ENCODE results near the gene AURKAIP1. TPM values are rescaled to one million over a fixed set of nuclear protein-coding genes. Genes with fewer than 3 reads are reported as not detected.
A peak's percentile ranks its signal among the peaks of the same experiment; 100 is the strongest.

Gene AURKAIP1
- total RNA-seq, 5 donors from 2014 or later (not counting 1 experiment from before 2014, with no cell fraction given), result 58.8 to 91.7 (median 86.0) TPM

- Histone ChIP-seq H3K4me3 (ENCODE audit: control insufficient read depth in 1 of 2, extremely low read depth in 1 of 2, low read length in 1 of 2) (no peak overlapping the region), H3K4me1 (ENCODE audit: control insufficient read depth in 1 of 2, extremely low read depth in 1 of 2, insufficient read depth in 2 of 2, low read length in 2 of 2) (no peaks in the 10 kb centered on the region), H3K36me3 (ENCODE audit: control insufficient read depth in 2 of 2, extremely low read depth in 1 of 2, insufficient read depth in 1 of 2, low read length in 1 of 2) (peaks cover 8 to 10% of the 10 kb centered on the region in 2 donors), H3K9me3 (no peaks in the 10 kb centered on the region), H3K27me3 (replicated peaks in 1 of 2; ENCODE audit: control insufficient read depth in 2 of 2, extremely low read depth in 1 of 2, insufficient read depth in 2 of 2, low read length in 1 of 2) (no peaks in the 10 kb centered on the region), H3K27ac (ENCODE audit: low read length) (no peak overlapping the region)
- WGBS (ENCODE audit: insufficient coverage), result 97% methylated on average over 6 of the region's 18 CpGs
- Mint-ChIP-seq H3K9me3 (no peaks in the 10 kb centered on the region), H3K36me3 (peaks cover 10% of the 10 kb centered on the region), H3K27ac (no peak overlapping the region), H3K4me1 (no peaks in the 10 kb centered on the region), H3K27me3 (no peaks in the 10 kb centered on the region), H3K4me3 (no peak overlapping the region)
- DNase-seq (peak in 5 of 35 experiments; percentile 20 to 36 (median 28)), ATAC-seq (replicated peaks in 1 of 4) (peak in 2 of 4 experiments; percentile 38 to 65)
- ChIA-PET CTCF (no interaction called here), POLR2A (no interaction called here)
These were observed 37.2 kb downstream of the AURKAIP1 start for GRCh38 chr1:1337793-1338147.

GRCh38 chr1:1336931-1337792, 37.8 kb downstream of the AURKAIP1 start:
- no peaks in the 10 kb centered on the region for H3K9me3 Mint-ChIP-seq
- DNase-seq (no peak), ATAC-seq (replicated peaks in 1 of 4) (no peak)
- H3K4me3 Mint-ChIP-seq, result no peak overlapping the region
- H3K27me3 Mint-ChIP-seq, result no peaks in the 10 kb centered on the region
- CTCF ChIA-PET, result no interaction called here
- H3K27ac Mint-ChIP-seq, result no peak overlapping the region
- H3K36me3 Mint-ChIP-seq, result peaks cover 10% of the 10 kb centered on the region
- Histone ChIP-seq H3K27me3 (replicated peaks in 1 of 2; ENCODE audit: control insufficient read depth in 2 of 2, extremely low read depth in 1 of 2, insufficient read depth in 2 of 2, low read length in 1 of 2) (no peaks in the 10 kb centered on the region), H3K9me3 (no peaks in the 10 kb centered on the region), H3K27ac (ENCODE audit: low read length) (no peak overlapping the region), H3K4me3 (ENCODE audit: control insufficient read depth in 1 of 2, extremely low read depth in 1 of 2, low read length in 1 of 2) (no peak overlapping the region), H3K4me1 (ENCODE audit: control insufficient read depth in 1 of 2, extremely low read depth in 1 of 2, insufficient read depth in 2 of 2, low read length in 2 of 2) (no peaks in the 10 kb centered on the region), H3K36me3 (ENCODE audit: control insufficient read depth in 2 of 2, extremely low read depth in 1 of 2, insufficient read depth in 1 of 2, low read length in 1 of 2) (peaks cover 8 to 10% of the 10 kb centered on the region in 2 donors)
- WGBS (ENCODE audit: insufficient coverage), result 95% methylated on average over 30 of the region's 32 CpGs
- no peaks in the 10 kb centered on the region for H3K4me1 Mint-ChIP-seq
- POLR2A ChIA-PET, result no interaction called here

- no peak overlapping the region for H3K4me3 Mint-ChIP-seq
- H3K9me3 Mint-ChIP-seq, result no peaks in the 10 kb centered on the region
- WGBS (ENCODE audit: insufficient coverage), result 92% methylated on average over 26 of the region's 26 CpGs
- no peaks in the 10 kb centered on the region for H3K4me1 Mint-ChIP-seq
- Histone ChIP-seq H3K27me3 (replicated peaks in 1 of 2; ENCODE audit: control insufficient read depth in 2 of 2, extremely low read depth in 1 of 2, insufficient read depth in 2 of 2, low read length in 1 of 2) (no peaks in the 10 kb centered on the region), H3K9me3 (no peaks in the 10 kb centered on the region), H3K27ac (ENCODE audit: low read length) (no peak overlapping the region), H3K4me1 (ENCODE audit: control insufficient read depth in 1 of 2, extremely low read depth in 1 of 2, insufficient read depth in 2 of 2, low read length in 2 of 2) (no peaks in the 10 kb centered on the region), H3K4me3 (ENCODE audit: control insufficient read depth in 1 of 2, extremely low read depth in 1 of 2, low read length in 1 of 2) (no peak overlapping the region), H3K36me3 (ENCODE audit: control insufficient read depth in 2 of 2, extremely low read depth in 1 of 2, insufficient read depth in 1 of 2, low read length in 1 of 2) (peaks cover 4 to 10% of the 10 kb centered on the region in 2 donors)
- ChIA-PET CTCF (no interaction called here), POLR2A (no interaction called here)
- H3K27ac Mint-ChIP-seq, result no peak overlapping the region
- H3K36me3 Mint-ChIP-seq, result peaks cover 10% of the 10 kb centered on the region
- no peak for ATAC-seq (replicated peaks in 1 of 4)
- no peaks in the 10 kb centered on the region for H3K27me3 Mint-ChIP-seq
- no peak for DNase-seq
These were observed 38.6 kb downstream of the AURKAIP1 start for GRCh38 chr1:1336446-1336845.

GRCh38 chr1:1335792-1336248, 39.2 kb downstream of the AURKAIP1 start:
- H3K36me3 ChIP-seq (ENCODE audit: control insufficient read depth in 2 of 2, extremely low read depth in 1 of 2, insufficient read depth in 1 of 2, low read length in 1 of 2), result peaks cover 2 to 10% of the 10 kb centered on the region in 2 donors
- no peak for DNase-seq
- Mint-ChIP-seq H3K9me3 (no peaks in the 10 kb centered on the region), H3K27ac (no peak overlapping the region), H3K27me3 (no peaks in the 10 kb centered on the region), H3K4me3 (no peak overlapping the region), H3K36me3 (peaks cover 4% of the 10 kb centered on the region), H3K4me1 (no peaks in the 10 kb centered on the region)
- POLR2A ChIA-PET, result no interaction called here
- CTCF ChIA-PET, result no interaction called here
- H3K4me1 ChIP-seq (ENCODE audit: control insufficient read depth in 1 of 2, extremely low read depth in 1 of 2, insufficient read depth in 2 of 2, low read length in 2 of 2), result no peaks in the 10 kb centered on the region
- no peak overlapping the region for H3K27ac ChIP-seq (ENCODE audit: low read length)
- ATAC-seq (replicated peaks in 1 of 4), result no peak
- 92% methylated on average over 13 of the region's 21 CpGs for WGBS (ENCODE audit: insufficient coverage)
- H3K4me3 ChIP-seq (ENCODE audit: control insufficient read depth in 1 of 2, extremely low read depth in 1 of 2, low read length in 1 of 2), result no peak overlapping the region
- no peaks in the 10 kb centered on the region for H3K9me3 ChIP-seq
- H3K27me3 ChIP-seq (replicated peaks in 1 of 2; ENCODE audit: control insufficient read depth in 2 of 2, extremely low read depth in 1 of 2, insufficient read depth in 2 of 2, low read length in 1 of 2), result no peaks in the 10 kb centered on the region

GRCh38 chr1:1335283-1335682, 39.7 kb downstream of the AURKAIP1 start:
- Histone ChIP-seq H3K27ac (ENCODE audit: low read length) (no peak overlapping the region), H3K27me3 (replicated peaks in 1 of 2; ENCODE audit: control insufficient read depth in 2 of 2, extremely low read depth in 1 of 2, insufficient read depth in 2 of 2, low read length in 1 of 2) (no peaks in the 10 kb centered on the region), H3K9me3 (no peaks in the 10 kb centered on the region), H3K36me3 (ENCODE audit: control insufficient read depth in 2 of 2, extremely low read depth in 1 of 2, insufficient read depth in 1 of 2, low read length in 1 of 2) (peaks cover 0 to 10% of the 10 kb centered on the region in 2 donors), H3K4me1 (ENCODE audit: control insufficient read depth in 1 of 2, extremely low read depth in 1 of 2, insufficient read depth in 2 of 2, low read length in 2 of 2) (no peaks in the 10 kb centered on the region), H3K4me3 (ENCODE audit: control insufficient read depth in 1 of 2, extremely low read depth in 1 of 2, low read length in 1 of 2) (no peak overlapping the region)
- H3K9me3 Mint-ChIP-seq, result no peaks in the 10 kb centered on the region
- no peaks in the 10 kb centered on the region for H3K27me3 Mint-ChIP-seq
- no peaks in the 10 kb centered on the region for H3K4me1 Mint-ChIP-seq
- POLR2A ChIA-PET, result no interaction called here
- no peak overlapping the region for H3K4me3 Mint-ChIP-seq
- CTCF ChIA-PET, result interaction anchor here in 1 of 2 donors (0.5 kb wide), 1 partner anchor 164 kb away, joined by 3 read pairs; no protein-coding TSS in a partner anchor
- ATAC-seq (replicated peaks in 1 of 4) (no peak), DNase-seq (no peak)
- WGBS (ENCODE audit: insufficient coverage), result 90% methylated on average over 9 of the region's 16 CpGs
- H3K27ac Mint-ChIP-seq, result no peak overlapping the region
- peaks cover 3% of the 10 kb centered on the region for H3K36me3 Mint-ChIP-seq

GRCh38 chr1:1334835-1335234, 40.2 kb downstream of the AURKAIP1 start:
- Mint-ChIP-seq H3K4me3 (no peak overlapping the region), H3K9me3 (no peaks in the 10 kb centered on the region), H3K27me3 (no peaks in the 10 kb centered on the region), H3K36me3 (peaks cover under 1% of the 10 kb centered on the region), H3K27ac (no peak overlapping the region), H3K4me1 (peaks cover 0 to 2% (median 2%) of the 10 kb centered on the region in 3 donors)
- no peaks in the 10 kb centered on the region for H3K27me3 ChIP-seq (replicated peaks in 1 of 2; ENCODE audit: control insufficient read depth in 2 of 2, extremely low read depth in 1 of 2, insufficient read depth in 2 of 2, low read length in 1 of 2)
- H3K9me3 ChIP-seq, result no peaks in the 10 kb centered on the region
- ATAC-seq (replicated peaks in 1 of 4), result no peak
- H3K36me3 ChIP-seq (ENCODE audit: control insufficient read depth in 2 of 2, extremely low read depth in 1 of 2, insufficient read depth in 1 of 2, low read length in 1 of 2), result peaks cover 0 to 10% of the 10 kb centered on the region in 2 donors
- H3K27ac ChIP-seq (ENCODE audit: low read length), result no peak overlapping the region
- H3K4me1 ChIP-seq (ENCODE audit: control insufficient read depth in 1 of 2, extremely low read depth in 1 of 2, insufficient read depth in 2 of 2, low read length in 2 of 2), result peaks cover 0 to 2% of the 10 kb centered on the region in 2 experiments
- WGBS (ENCODE audit: insufficient coverage), result 91% methylated on average over 11 of the region's 11 CpGs
- DNase-seq, result no peak
- CTCF ChIA-PET, result interaction anchor here in 1 of 2 donors (0.5 kb wide), 1 partner anchor 164 kb away, joined by 3 read pairs; no protein-coding TSS in a partner anchor
- H3K4me3 ChIP-seq (ENCODE audit: control insufficient read depth in 1 of 2, extremely low read depth in 1 of 2, low read length in 1 of 2), result no peak overlapping the region
- POLR2A ChIA-PET, result no interaction called here
